Mucosa of gallbladder (tissue), 1 donor: Measurements from ENCODE around the gene TRIM48. TPM values are rescaled to one million over a fixed set of nuclear protein-coding genes. Genes with fewer than 3 reads are reported as not detected.
"Not testable (repeated sequence)": the region's sequence is repeated elsewhere in the genome, so short reads cannot be mapped to it uniquely, and the experiment has no call there.

Experiments
- DNase-seq: peaks from one replicate; pipeline ENCODE4 v3.0.0-alpha.2; 2020; ENCODE audit warnings: low spot score
- total RNA-seq: library from RNA; stranded (reverse); gene quantifications from one replicate; pipeline ENCODE4 v1.2.1, GENCODE V29; 2021
- donor health status: DM: no; HTN: no; CAD: no.

The TRIM48 gene, protein sequence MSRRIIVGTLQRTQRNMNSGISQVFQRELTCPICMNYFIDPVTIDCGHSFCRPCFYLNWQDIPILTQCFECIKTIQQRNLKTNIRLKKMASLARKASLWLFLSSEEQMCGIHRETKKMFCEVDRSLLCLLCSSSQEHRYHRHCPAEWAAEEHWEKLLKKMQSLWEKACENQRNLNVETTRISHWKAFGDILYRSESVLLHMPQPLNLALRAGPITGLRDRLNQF
- not detected for total RNA-seq

DNA sequence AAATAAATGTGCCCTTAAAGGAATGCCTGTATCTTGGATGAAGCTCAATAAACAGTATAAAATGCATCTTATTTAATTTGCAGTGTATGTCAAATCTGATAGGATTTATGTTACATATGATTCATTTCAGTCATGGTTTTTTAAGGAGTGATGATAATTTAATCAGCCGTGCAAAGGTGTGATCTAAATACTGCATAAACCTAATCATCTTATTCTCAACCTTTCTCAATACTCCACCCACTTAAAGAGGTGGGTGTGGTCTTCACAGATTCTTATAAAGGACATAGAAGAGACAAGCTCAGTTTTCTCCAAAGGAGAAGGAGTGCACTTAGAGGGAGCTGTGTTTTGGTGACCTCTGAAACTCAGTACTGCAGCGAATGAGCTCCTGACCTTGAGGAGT is at the start of gene TRIM48:
TSS of gene TRIM48 (plus strand) at position 301 of the 400 bp plus-strand sequence. CDS start 113 bp downstream, outside the sequence.
- not testable (repeated sequence) for DNase-seq

DNA sequence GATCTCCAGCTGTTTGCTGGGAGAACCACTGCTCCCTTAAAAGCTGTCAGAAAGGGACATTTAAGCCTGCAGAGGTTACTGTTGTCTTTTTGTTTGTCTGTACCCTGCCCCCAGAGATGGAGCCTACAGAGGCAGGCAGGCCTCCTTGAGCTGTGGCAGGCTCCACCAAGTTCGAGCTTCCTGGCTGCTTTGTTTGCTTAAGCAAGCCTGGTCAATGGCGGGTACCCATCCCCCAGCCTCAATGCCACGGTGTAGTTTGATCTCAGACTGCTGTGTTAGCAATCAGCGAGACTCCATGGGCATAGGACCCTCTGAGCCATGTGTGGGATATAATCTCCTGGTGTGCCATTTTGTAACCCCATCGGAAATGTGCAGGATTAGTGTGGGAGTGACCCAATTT is 23.6 kb upstream of the TRIM48 start:
- DNase-seq, result not testable (repeated sequence)

DNA sequence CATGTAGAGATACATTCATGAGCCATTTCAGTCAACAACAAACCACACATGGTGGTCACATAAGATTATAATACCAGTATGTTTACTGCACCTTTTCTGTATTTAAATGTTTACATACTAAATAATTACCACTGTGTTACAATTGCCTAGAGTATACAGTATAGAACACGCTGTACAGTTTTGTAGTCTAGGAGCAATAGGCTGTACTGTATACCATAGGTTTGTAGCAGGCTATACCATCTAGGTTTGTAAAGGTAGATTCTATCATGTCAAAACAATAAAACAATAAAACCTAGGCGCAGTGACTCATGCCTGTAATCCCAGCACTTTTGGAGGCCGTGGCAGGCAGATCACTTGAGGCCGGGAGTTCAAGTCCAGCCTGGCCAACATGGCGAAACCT is 1.1 kb downstream of the TRIM48 start:
- DNase-seq, result no peak

Other genes starting within 250 kb of the TRIM48 start
- not detected for gene OR4A16, start 81.0 kb downstream of the TRIM48 start, total RNA-seq
- not detected for gene OR4A15, start 105.8 kb downstream of the TRIM48 start, total RNA-seq